Measurements from ENCODE around the gene LRRC38. TPM values are rescaled to one million over a fixed set of nuclear protein-coding genes. Genes with fewer than 3 reads are reported as not detected.

The LRRC38 gene
- total and polyA plus RNA-seq, 2 donors (not counting 1 experiment from before 2014, with no cell fraction given) = not detected

DNA sequence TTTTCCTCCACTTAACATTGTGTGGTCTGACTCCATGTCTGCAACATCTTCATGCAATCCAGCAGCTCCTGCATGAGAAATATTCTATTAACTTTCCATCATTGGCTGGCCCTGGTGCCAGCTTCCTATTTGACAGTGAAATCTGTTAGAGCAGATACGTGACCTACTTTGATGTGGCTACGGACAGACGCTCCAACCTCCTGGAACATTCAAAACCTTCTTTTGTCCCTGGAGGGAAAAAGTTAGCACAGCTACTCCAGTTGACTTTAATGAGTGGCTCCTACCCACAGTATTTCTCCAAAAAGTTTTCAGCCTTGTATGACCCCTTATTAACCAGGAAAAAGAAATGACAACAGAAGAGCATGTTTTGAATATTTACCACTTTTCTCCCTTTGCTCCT, 81.6 kb downstream of the LRRC38 start:
- WGBS (ENCODE audit: insufficient coverage) = 68% methylated on average over 3 of the region's 3 CpGs
- Mint-ChIP-seq H3K27ac (no peak overlapping the region), H3K27me3 (peaks cover 4% of the 10 kb centered on the region), H3K4me3 (no peak overlapping the region), H3K9me3 (ENCODE audit: insufficient read depth) (no peaks in the 10 kb centered on the region), H3K4me1 (no peaks in the 10 kb centered on the region)
- no peaks in the 10 kb centered on the region for H4K20me1 ChIP-seq (ENCODE audit: control insufficient read depth, insufficient read depth, low read length, poor library complexity, severe bottlenecking)
- no peak overlapping the region for H3K27ac ChIP-seq (ENCODE audit: low read length in 2 of 2)
- H3K9me3 ChIP-seq (ENCODE audit: control extremely low read depth in 1 of 3, control insufficient read depth in 2 of 3, insufficient read depth in 1 of 3, low read length in 2 of 3) = peaks cover 0 to 3% (median 0%) of the 10 kb centered on the region in 3 donors
- ChIA-PET CTCF (interaction anchor here (0.7 kb wide), 1 partner anchor 18 kb away, joined by 3 read pairs; no protein-coding TSS in a partner anchor), POLR2A (no interaction called here)
- no peak overlapping the region for H2AFZ ChIP-seq (ENCODE audit: insufficient read depth, low read depth, low read length, poor library complexity, severe bottlenecking)
- H3K79me2 ChIP-seq (ENCODE audit: control insufficient read depth, insufficient read depth, low read length) = no peaks in the 10 kb centered on the region
- H3K4me1 ChIP-seq (ENCODE audit: control insufficient read depth in 2 of 2, insufficient read depth in 2 of 2, low read length in 2 of 2) = no peaks in the 10 kb centered on the region
- H3K4me3 ChIP-seq (ENCODE audit: control extremely low read depth in 1 of 5, extremely low read depth in 1 of 5, insufficient read depth in 1 of 5, low read depth in 2 of 5, low read length in 4 of 5) = no peak overlapping the region
- H3K4me2 ChIP-seq (replicated peaks; ENCODE audit: low read depth, low read length, poor library complexity, severe bottlenecking) = no peak overlapping the region
- H3K9ac ChIP-seq (ENCODE audit: low read length) = no peak overlapping the region
- H3K27me3 ChIP-seq (replicated peaks in 1 of 4; ENCODE audit: control extremely low read depth in 1 of 4, control insufficient read depth in 3 of 4, insufficient read depth in 4 of 4, low read length in 3 of 4) = no peaks in the 10 kb centered on the region
- TF ChIP-seq, protein P1, sequence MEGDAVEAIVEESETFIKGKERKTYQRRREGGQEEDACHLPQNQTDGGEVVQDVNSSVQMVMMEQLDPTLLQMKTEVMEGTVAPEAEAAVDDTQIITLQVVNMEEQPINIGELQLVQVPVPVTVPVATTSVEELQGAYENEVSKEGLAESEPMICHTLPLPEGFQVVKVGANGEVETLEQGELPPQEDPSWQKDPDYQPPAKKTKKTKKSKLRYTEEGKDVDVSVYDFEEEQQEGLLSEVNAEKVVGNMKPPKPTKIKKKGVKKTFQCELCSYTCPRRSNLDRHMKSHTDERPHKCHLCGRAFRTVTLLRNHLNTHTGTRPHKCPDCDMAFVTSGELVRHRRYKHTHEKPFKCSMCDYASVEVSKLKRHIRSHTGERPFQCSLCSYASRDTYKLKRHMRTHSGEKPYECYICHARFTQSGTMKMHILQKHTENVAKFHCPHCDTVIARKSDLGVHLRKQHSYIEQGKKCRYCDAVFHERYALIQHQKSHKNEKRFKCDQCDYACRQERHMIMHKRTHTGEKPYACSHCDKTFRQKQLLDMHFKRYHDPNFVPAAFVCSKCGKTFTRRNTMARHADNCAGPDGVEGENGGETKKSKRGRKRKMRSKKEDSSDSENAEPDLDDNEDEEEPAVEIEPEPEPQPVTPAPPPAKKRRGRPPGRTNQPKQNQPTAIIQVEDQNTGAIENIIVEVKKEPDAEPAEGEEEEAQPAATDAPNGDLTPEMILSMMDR (IDR thresholded peaks at IDR 0.05) = no peak
- no peak for TF ChIP-seq EZH2 (IDR thresholded peaks at IDR 0.05; ENCODE audit: borderline replicate concordance, insufficient read depth, low read depth, low read length, poor library complexity, severe bottlenecking)
- intact Hi-C loops (cut with micrococcal nuclease) = no loop called here
- no peaks in the 10 kb centered on the region for H3K36me3 ChIP-seq (replicated peaks in 1 of 2; ENCODE audit: control extremely low read depth in 1 of 2, control insufficient read depth in 1 of 2, extremely low read depth in 1 of 2, insufficient read depth in 2 of 2, low read length in 1 of 2)
- DNase-seq (no peak), ATAC-seq (ENCODE audit: low read depth) (no peak)

GRCh38 chr1:13430495-13430894, 83.3 kb downstream of the LRRC38 start:
- Histone ChIP-seq H3K4me1 (ENCODE audit: control insufficient read depth in 2 of 2, insufficient read depth in 2 of 2, low read length in 2 of 2) (no peaks in the 10 kb centered on the region), H3K27ac (ENCODE audit: low read length in 2 of 2) (no peak overlapping the region), H3K4me3 (ENCODE audit: control extremely low read depth in 1 of 5, extremely low read depth in 1 of 5, insufficient read depth in 1 of 5, low read depth in 2 of 5, low read length in 4 of 5) (no peak overlapping the region), H4K20me1 (ENCODE audit: control insufficient read depth, insufficient read depth, low read length, poor library complexity, severe bottlenecking) (no peaks in the 10 kb centered on the region), H3K4me2 (replicated peaks; ENCODE audit: low read depth, low read length, poor library complexity, severe bottlenecking) (no peak overlapping the region), H3K9ac (ENCODE audit: low read length) (no peak overlapping the region), H3K9me3 (ENCODE audit: control extremely low read depth in 1 of 3, control insufficient read depth in 2 of 3, insufficient read depth in 1 of 3, low read length in 2 of 3) (peaks cover 0 to 3% (median 0%) of the 10 kb centered on the region in 3 donors), H3K27me3 (replicated peaks in 1 of 4; ENCODE audit: control extremely low read depth in 1 of 4, control insufficient read depth in 3 of 4, insufficient read depth in 4 of 4, low read length in 3 of 4) (no peaks in the 10 kb centered on the region), H3K36me3 (replicated peaks in 1 of 2; ENCODE audit: control extremely low read depth in 1 of 2, control insufficient read depth in 1 of 2, extremely low read depth in 1 of 2, insufficient read depth in 2 of 2, low read length in 1 of 2) (no peaks in the 10 kb centered on the region), H2AFZ (ENCODE audit: insufficient read depth, low read depth, low read length, poor library complexity, severe bottlenecking) (no peak overlapping the region), H3K79me2 (ENCODE audit: control insufficient read depth, insufficient read depth, low read length) (no peaks in the 10 kb centered on the region)
- H3K4me3 Mint-ChIP-seq = no peak overlapping the region
- peaks cover 4% of the 10 kb centered on the region for H3K27me3 Mint-ChIP-seq
- no peak for ATAC-seq (ENCODE audit: low read depth)
- TF ChIP-seq, protein P1 (IDR thresholded peaks at IDR 0.05) = no peak
- no peak for TF ChIP-seq EZH2 (IDR thresholded peaks at IDR 0.05; ENCODE audit: borderline replicate concordance, insufficient read depth, low read depth, low read length, poor library complexity, severe bottlenecking)
- no peaks in the 10 kb centered on the region for H3K9me3 Mint-ChIP-seq (ENCODE audit: insufficient read depth)
- DNase-seq = no peak
- intact Hi-C loops (cut with micrococcal nuclease) = no loop called here
- 95% methylated on average over 13 of the region's 13 CpGs for WGBS (ENCODE audit: insufficient coverage)
- CTCF ChIA-PET = no interaction called here
- POLR2A ChIA-PET = no interaction called here
- H3K27ac Mint-ChIP-seq = no peak overlapping the region
- no peaks in the 10 kb centered on the region for H3K4me1 Mint-ChIP-seq

Other genes with a start within 250 kb of the LRRC38 start
- gene PRAMEF8, start 228.9 kb downstream of the LRRC38 start, total RNA-seq = not detected in 2 replicates
- not detected in 2 replicates for gene PRAMEF8, start 228.9 kb downstream of the LRRC38 start, polyA plus RNA-seq
- gene PRAMEF33, start 210.5 kb downstream of the LRRC38 start, total RNA-seq = not detected in 2 replicates
- gene PRAMEF33, start 210.5 kb downstream of the LRRC38 start, polyA plus RNA-seq = not detected in 2 replicates
- gene PRAMEF15, start 198.4 kb downstream of the LRRC38 start, total RNA-seq = not detected in 2 replicates
- not detected in 2 replicates for gene PRAMEF15, start 198.4 kb downstream of the LRRC38 start, polyA plus RNA-seq
- gene PRAMEF14, start 166.9 kb downstream of the LRRC38 start, total RNA-seq = not detected in 2 replicates
- not detected in 2 replicates for gene PRAMEF14, start 166.9 kb downstream of the LRRC38 start, polyA plus RNA-seq
- not detected in 2 replicates for gene PRAMEF19, start 142.1 kb downstream of the LRRC38 start, total RNA-seq
- gene PRAMEF19, start 142.1 kb downstream of the LRRC38 start, polyA plus RNA-seq = not detected in 2 replicates
- not detected in 2 replicates for gene PRAMEF17, start 124.4 kb downstream of the LRRC38 start, total RNA-seq
- not detected in 2 replicates for gene PRAMEF17, start 124.4 kb downstream of the LRRC38 start, polyA plus RNA-seq
- gene PRAMEF20, start 103.6 kb downstream of the LRRC38 start, total RNA-seq = not detected in 2 replicates
- not detected in 2 replicates for gene PRAMEF20, start 103.6 kb downstream of the LRRC38 start, polyA plus RNA-seq
- 0.27 TPM in 1 of 2 replicates, not detected in the other for gene PDPN, start 69.8 kb upstream of the LRRC38 start, total RNA-seq
- not detected in 2 replicates for gene PDPN, start 69.8 kb upstream of the LRRC38 start, polyA plus RNA-seq
- 432 and 447 TPM in 2 replicates for gene PRDM2, start 186.2 kb upstream of the LRRC38 start, total RNA-seq
- 50.1 and 103 TPM in 2 replicates for gene PRDM2, start 186.2 kb upstream of the LRRC38 start, polyA plus RNA-seq

All from B cell (primary cell).